ENCODE data around the gene HECA.
A peak's percentile ranks its signal among the peaks of the same experiment; 100 is the strongest.
"Not testable (repeated sequence)": the region's sequence is repeated elsewhere in the genome, so short reads cannot be mapped to it uniquely, and the experiment has no call there.

The HECA gene

DNA sequence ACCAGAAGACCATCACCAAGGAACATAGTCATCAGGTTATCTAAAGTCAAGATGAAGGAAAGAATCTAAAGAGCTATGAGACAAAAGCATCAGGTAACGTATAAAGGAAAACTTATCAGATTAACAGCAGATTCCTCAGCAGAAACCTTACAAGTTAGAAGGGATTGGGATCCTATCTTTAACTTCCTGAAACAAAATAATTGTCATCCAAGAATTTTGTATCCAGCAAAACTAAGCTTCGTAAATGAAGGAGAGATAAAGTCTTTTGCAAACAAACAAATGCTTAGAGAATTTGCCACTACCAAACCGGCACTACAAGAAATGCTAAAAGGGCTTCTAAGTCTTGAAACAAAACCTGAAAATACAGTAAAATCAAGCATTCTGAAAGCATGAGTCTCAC lies 71.0 kb downstream of the HECA start:
- FAIRE-seq, result no peak

DNA sequence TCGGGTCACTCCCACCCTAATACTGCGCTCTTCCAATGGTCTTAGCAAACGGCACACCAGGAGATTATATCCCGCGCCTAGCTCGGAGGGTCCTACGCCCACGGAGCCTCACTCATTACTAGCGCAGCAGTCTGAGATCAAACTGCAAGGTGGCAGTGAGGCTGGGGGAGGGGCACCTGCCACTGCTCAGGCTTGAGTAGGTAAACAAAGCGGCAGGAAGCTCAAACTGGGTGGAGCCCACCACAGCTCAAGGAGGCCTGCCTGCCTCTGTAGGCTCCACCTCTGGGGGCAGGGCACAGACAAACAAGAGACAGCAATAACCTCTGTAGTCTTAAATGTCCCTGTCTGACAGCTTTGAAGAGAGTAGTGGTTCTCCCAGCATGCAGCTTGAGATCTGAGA lies 75.9 kb downstream of the HECA start:
- not testable (repeated sequence) for FAIRE-seq

More for the DNA sequence above, 71.0 kb downstream of the HECA start:
- DNase-seq (ENCODE audit: low spot score), result no peak

DNA sequence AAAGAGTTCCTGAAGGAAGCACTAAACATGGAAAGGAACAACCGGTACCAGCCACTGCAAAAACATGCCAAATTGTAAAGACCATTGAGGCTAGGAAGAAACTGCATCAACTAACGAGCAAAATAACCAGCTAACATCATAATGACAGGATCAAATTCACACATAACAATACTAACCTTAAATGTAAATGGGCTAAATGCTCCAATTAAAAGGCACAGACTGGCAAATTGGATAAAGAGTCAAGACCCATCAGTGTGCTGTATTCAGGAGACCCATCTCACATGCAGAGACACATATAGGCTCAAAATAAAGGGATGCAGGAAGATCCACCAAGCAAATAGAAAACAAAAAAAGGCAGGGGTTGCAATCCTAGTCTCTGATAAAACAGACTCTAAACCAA lies 77.6 kb downstream of the HECA start:
- not testable (repeated sequence) for FAIRE-seq; DNase-seq (ENCODE audit: low spot score)

More for the DNA sequence above, 75.9 kb downstream of the HECA start:
- not testable (repeated sequence) for DNase-seq (ENCODE audit: low spot score)

DNA sequence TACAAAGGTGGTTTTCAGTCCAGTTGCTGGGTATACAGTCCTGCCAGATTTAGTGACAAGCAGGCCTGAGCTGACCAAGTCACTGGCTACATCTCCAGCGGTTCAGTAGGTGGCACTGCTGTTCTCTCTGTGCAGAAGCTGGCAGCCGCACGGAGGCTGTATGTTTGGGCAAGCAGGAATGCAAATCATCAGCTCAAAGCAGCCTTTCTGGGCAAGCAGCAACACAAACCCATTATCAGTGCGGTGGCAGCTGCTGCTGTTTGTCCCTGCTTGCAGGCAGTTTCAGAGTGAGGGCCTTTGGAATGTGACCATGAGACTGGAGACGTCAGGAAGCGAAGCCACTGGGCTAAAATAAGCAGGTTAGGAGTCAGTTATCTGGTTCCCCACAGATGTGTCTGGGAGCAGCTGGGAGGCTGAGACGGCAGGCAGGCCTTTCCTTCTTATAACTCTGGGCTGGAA lies 84.4 kb downstream of the HECA start:
- DNase-seq (ENCODE audit: low spot score) (peak; percentile 29), FAIRE-seq (no peak)

DNA sequence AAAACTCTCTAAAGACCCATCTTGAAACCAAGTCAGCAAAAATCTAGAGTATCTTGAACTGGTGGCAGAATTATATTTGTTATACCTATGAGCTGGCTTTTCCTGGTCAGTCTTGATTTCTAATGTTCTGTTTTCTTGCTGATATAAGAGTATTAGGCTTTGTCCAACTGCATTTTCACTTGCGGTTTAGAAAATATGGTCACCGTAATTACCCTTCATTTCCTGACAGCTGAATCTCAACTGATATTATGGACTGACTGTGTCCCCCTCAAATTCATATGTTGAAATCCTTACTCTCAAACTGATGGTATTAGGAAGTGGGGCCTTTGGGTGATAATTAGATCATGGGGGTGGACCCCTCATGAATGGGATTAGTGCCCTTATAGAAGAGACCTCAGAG lies 84.9 kb downstream of the HECA start:
- DNase-seq (ENCODE audit: low spot score) (no peak), FAIRE-seq (no peak)

DNA sequence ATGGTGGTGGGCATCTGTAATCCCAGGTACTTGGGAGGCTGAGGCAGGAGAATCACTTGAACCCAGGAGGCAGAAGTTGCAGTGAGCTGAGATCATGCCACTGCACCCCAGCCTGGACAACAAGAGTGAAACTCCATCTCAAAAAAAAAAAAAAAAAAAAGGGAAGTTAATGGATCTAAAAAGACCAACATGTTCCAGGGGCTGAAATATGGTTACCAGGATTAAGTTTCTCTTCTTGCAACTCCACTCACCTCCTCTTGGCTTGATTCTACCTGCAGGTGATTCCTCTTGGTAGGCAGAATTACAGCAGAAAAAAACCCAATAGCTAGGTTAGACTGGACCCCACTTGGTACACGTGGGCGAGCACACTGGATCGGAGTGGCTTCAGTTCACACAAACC lies 93.5 kb downstream of the HECA start:
- not testable (repeated sequence) for FAIRE-seq; DNase-seq (ENCODE audit: low spot score)

Data from RCC 7860 (cell line).